GM18519 (cell line): ENCODE measurements around the gene CYB561D2.

Experiments used
- ATAC-seq: cut with Tn5 transposase; IDR thresholded peaks from one replicate; pipeline ENCODE4 v1.9.1; 2021; ENCODE audit warnings: mild to moderate bottlenecking, moderate library complexity; ENCODE audit not compliant: unreplicated experiment, low FRiP score

Gene CYB561D2

GRCh38 chr3:50385754-50386153, 35.1 kb downstream of the CYB561D2 start:
- no peak for ATAC-seq

- no peak for ATAC-seq
These were observed 37.5 kb downstream of the CYB561D2 start for GRCh38 chr3:50388016-50388719.

- ATAC-seq = no peak
These were observed 38.2 kb downstream of the CYB561D2 start for GRCh38 chr3:50388720-50389413.

- no peak for ATAC-seq
These were observed 38.7 kb downstream of the CYB561D2 start for GRCh38 chr3:50389414-50389767.

GRCh38 chr3:50390508-50391224, 40.0 kb downstream of the CYB561D2 start:
- ATAC-seq = no peak

GRCh38 chr3:50392101-50392715, 41.5 kb downstream of the CYB561D2 start:
- no peak for ATAC-seq

GRCh38 chr3:50393061-50393460, 42.4 kb downstream of the CYB561D2 start:
- ATAC-seq = no peak

- no peak for ATAC-seq
These were observed 44.6 kb downstream of the CYB561D2 start for GRCh38 chr3:50395070-50395860.

GRCh38 chr3:50396502-50396901, 45.8 kb downstream of the CYB561D2 start:
- ATAC-seq = no peak

- no peak for ATAC-seq
These were observed 51.4 kb downstream of the CYB561D2 start for GRCh38 chr3:50401978-50402595.
